Endothelial cell of umbilical vein (primary cell): Measurements from ENCODE around the gene INPP5K.

Experiments
- EZH2 ChIP-seq: IDR thresholded peaks from 2 replicates; pipeline ENCODE4 v1.6.1; 2012; ENCODE audit warnings: borderline replicate concordance, low read depth, mild to moderate bottlenecking, moderate library complexity, low read length, inconsistent platforms; ENCODE audit not compliant: severe bottlenecking
- GATA2 ChIP-seq: IDR thresholded peaks from 2 replicates; pipeline ENCODE4 v1.7.0; 2011; ENCODE audit warnings: low read depth, mild to moderate bottlenecking, moderate library complexity, mixed read lengths, low read length; ENCODE audit not compliant: insufficient read length, insufficient read depth
- MYC ChIP-seq: IDR thresholded peaks from one replicate; pipeline ENCODE4 v1.6.1; 2011; ENCODE audit warnings: mild to moderate bottlenecking, low read depth, low read length
- POLR2A ChIP-seq: IDR thresholded peaks from 2 replicates; pipeline ENCODE4 v1.6.1; 2012; ENCODE audit warnings: low read depth, mild to moderate bottlenecking, control low read depth, low read length
- POLR2AphosphoS5 ChIP-seq: IDR thresholded peaks from 2 replicates; pipeline ENCODE4 v1.6.1; 2012; ENCODE audit warnings: low read depth, mild to moderate bottlenecking, control low read depth, low read length, moderate library complexity; ENCODE audit not compliant: insufficient read depth
- TF ChIP-seq, protein P1 (sequence below), 2 donors: IDR thresholded peaks; 1 replicate in 1 of 2; 2 replicates in 1 of 2; pipeline ENCODE4 v1.5.1; 2011; ENCODE audit warnings: low read length in 2 of 2, mild to moderate bottlenecking in 2 of 2, moderate library complexity in 2 of 2, control low read depth in 1 of 2, inconsistent platforms in 1 of 2, low read depth in 1 of 2; ENCODE audit not compliant: insufficient read depth in 1 of 2; ENCODE audit errors: extremely low read depth in 1 of 2

DNA sequence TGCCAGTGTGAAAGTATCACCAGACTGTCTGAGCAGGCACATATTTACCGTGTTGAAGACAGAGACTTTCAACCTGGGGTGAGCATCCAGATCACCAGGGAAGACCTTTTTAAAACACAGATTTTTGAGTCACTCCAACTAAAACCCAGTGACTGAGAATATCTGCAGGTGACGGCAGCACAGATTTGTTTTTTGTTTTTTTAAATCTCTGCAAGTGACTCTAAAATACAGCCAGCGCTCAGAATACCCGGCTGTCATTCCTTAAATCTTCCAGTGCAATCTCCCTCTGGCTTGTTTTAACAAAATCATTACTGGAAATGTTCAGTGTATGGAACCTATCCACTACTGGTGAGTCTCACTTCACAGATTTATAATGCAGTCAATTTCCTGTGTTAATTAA is 19.3 kb upstream of the INPP5K start:
- TF ChIP-seq POLR2A (no peak), EZH2 (no peak), POLR2AphosphoS5 (no peak), MYC (no peak), GATA2 (no peak)
- TF ChIP-seq, protein P1, sequence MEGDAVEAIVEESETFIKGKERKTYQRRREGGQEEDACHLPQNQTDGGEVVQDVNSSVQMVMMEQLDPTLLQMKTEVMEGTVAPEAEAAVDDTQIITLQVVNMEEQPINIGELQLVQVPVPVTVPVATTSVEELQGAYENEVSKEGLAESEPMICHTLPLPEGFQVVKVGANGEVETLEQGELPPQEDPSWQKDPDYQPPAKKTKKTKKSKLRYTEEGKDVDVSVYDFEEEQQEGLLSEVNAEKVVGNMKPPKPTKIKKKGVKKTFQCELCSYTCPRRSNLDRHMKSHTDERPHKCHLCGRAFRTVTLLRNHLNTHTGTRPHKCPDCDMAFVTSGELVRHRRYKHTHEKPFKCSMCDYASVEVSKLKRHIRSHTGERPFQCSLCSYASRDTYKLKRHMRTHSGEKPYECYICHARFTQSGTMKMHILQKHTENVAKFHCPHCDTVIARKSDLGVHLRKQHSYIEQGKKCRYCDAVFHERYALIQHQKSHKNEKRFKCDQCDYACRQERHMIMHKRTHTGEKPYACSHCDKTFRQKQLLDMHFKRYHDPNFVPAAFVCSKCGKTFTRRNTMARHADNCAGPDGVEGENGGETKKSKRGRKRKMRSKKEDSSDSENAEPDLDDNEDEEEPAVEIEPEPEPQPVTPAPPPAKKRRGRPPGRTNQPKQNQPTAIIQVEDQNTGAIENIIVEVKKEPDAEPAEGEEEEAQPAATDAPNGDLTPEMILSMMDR (IDR thresholded peaks at IDR 0.05; ENCODE audit: extremely low read depth in 1 of 2, insufficient read depth in 1 of 2, low read depth in 1 of 2, low read length in 2 of 2) = no peak
